Measurements from ENCODE around the gene CCDC149.

GRCh38 chr4:24865401-24865800 is 47.4 kb downstream of the CCDC149 start:
- TF ChIP-seq POLR2AphosphoS5 (IDR thresholded peaks at IDR 0.05; ENCODE audit: insufficient read depth, low read depth, low read length) = no peak
- TF ChIP-seq JUN (IDR thresholded peaks at IDR 0.05; ENCODE audit: borderline replicate concordance, insufficient read depth, insufficient read length, low read depth) = no peak
- no peak for TF ChIP-seq POLR2A (IDR thresholded peaks at IDR 0.05; ENCODE audit: low read depth, low read length)
- TF ChIP-seq, protein P1, sequence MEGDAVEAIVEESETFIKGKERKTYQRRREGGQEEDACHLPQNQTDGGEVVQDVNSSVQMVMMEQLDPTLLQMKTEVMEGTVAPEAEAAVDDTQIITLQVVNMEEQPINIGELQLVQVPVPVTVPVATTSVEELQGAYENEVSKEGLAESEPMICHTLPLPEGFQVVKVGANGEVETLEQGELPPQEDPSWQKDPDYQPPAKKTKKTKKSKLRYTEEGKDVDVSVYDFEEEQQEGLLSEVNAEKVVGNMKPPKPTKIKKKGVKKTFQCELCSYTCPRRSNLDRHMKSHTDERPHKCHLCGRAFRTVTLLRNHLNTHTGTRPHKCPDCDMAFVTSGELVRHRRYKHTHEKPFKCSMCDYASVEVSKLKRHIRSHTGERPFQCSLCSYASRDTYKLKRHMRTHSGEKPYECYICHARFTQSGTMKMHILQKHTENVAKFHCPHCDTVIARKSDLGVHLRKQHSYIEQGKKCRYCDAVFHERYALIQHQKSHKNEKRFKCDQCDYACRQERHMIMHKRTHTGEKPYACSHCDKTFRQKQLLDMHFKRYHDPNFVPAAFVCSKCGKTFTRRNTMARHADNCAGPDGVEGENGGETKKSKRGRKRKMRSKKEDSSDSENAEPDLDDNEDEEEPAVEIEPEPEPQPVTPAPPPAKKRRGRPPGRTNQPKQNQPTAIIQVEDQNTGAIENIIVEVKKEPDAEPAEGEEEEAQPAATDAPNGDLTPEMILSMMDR (IDR thresholded peaks at IDR 0.05; ENCODE audit: extremely low read depth in 1 of 2, insufficient read depth in 1 of 2, low read depth in 1 of 2, low read length in 2 of 2) = no peak
- TF ChIP-seq EZH2 (IDR thresholded peaks at IDR 0.05; ENCODE audit: borderline replicate concordance, low read depth, low read length, severe bottlenecking) = no peak
- no peak for TF ChIP-seq MYC (IDR thresholded peaks at IDR 0.05; ENCODE audit: low read depth, low read length)
- TF ChIP-seq, protein P2, sequence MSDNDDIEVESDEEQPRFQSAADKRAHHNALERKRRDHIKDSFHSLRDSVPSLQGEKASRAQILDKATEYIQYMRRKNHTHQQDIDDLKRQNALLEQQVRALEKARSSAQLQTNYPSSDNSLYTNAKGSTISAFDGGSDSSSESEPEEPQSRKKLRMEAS (IDR thresholded peaks at IDR 0.05; ENCODE audit: insufficient read depth, insufficient read length) = no peak
- no peak for TF ChIP-seq FOS (IDR thresholded peaks at IDR 0.05; ENCODE audit: borderline replicate concordance, insufficient read depth, low read length)

Data from endothelial cell of umbilical vein (primary cell).